A673 (cell line): Measurements from ENCODE around the gene MYOG.

ENCODE experiments used
- CTCF ChIP-seq: fragments of 300-800, 200-600 bp; sonication (generic); conservative IDR thresholded peaks from 2 replicates; pipeline ENCODE4 v1.5.1; 2017; ENCODE audit warnings: low read depth, mild to moderate bottlenecking, antibody characterized with exemption, low read length, moderate library complexity, mixed read lengths
- EZH2 ChIP-seq: fragments of 200-600 bp; sonication (generic); IDR thresholded peaks from 2 replicates; pipeline ENCODE4 v1.6.1; 2017; ENCODE audit warnings: borderline replicate concordance, low read depth, mild to moderate bottlenecking, mixed read lengths, antibody characterized with exemption, low read length; ENCODE audit not compliant: poor library complexity, severe bottlenecking

DNA sequence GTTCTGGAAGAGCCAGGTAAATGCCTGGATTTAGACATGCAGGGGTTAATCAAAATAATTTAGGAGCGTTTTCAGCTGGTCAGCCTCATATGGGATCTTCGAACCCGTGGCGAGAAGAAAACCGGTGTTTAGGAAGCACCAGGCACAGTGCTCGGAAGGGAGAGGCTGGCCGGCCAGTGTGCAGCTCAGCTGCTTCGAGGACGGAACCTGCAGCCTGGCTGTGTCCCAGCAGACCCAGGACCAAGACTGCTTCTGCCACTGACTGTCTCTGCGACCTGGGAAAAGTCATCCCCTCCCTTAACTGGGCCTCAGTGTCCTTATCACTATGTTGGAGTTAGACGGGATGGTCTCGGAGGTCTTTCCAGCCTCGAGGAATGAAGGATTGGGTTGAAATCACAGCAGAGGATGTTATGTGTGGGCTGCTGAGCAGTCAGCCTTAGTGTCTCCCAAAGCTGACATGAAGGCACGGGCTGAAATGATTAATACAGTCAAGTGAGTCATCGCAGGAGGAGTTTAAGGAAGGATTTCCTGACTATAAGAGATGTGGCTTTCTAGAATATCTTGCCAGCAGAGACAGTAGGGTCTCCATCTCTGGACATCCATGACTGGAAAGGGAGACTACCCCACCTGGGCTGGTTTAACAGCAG lies 38.7 kb downstream of the MYOG start:
- no peak for TF ChIP-seq CTCF
- TF ChIP-seq EZH2 = no peak
